Daoy (cell line): ENCODE results near the gene LDLR. TPM values are rescaled to one million over a fixed set of nuclear protein-coding genes. Genes with fewer than 3 reads are reported as not detected.

Experiments used
- DNase-seq: peaks from one replicate; pipeline ENCODE4 v3.0.0-alpha.2; 2015; ENCODE audit warnings: low read depth
- total RNA-seq: library from RNA; depleted of rRNA; stranded (reverse); fragments of >200 nt; shearing (Covaris generic); gene quantifications from 2 replicates; pipeline ENCODE4 v1.2.3, GENCODE V29; 2014; rRNA removed

The LDLR gene
- 68.3 and 72.5 TPM in 2 replicates for total RNA-seq

DNA sequence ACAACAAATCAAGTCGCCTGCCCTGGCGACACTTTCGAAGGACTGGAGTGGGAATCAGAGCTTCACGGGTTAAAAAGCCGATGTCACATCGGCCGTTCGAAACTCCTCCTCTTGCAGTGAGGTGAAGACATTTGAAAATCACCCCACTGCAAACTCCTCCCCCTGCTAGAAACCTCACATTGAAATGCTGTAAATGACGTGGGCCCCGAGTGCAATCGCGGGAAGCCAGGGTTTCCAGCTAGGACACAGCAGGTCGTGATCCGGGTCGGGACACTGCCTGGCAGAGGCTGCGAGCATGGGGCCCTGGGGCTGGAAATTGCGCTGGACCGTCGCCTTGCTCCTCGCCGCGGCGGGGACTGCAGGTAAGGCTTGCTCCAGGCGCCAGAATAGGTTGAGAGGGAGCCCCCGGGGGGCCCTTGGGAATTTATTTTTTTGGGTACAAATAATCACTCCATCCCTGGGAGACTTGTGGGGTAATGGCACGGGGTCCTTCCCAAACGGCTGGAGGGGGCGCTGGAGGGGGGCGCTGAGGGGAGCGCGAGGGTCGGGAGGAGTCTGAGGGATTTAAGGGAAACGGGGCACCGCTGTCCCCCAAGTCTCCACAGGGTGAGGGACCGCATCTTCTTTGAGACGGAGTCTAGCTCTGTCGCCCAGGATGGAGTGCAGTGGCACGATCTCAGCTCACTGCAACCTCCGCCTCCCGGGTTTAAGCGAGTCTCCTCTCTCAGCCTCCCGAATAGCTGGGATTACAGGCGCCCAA, at the start of gene LDLR:
Gene LDLR (plus strand): TSS at position 210 of the 760 bp plus-strand sequence. CDS start 86 bp downstream, at position 296.
- peak; percentile 94 for DNase-seq

DNA sequence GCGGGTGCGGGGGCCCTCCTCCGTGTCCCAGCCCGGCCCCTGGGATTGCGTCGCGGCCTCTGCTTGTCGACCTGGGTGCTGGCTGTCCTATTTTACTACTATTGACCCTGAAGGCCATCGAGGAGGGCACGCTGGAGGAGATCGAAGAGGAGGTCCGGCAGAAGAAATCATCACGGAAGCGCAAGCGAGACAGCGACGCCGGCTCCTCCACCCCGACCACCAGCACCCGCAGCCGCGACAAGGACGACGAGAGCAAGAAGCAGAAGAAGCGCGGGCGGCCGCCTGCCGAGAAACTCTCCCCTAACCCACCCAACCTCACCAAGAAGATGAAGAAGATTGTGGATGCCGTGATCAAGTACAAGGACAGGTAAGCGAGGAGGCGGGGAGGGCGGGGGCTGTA, 48.1 kb upstream of the LDLR start:
- no peak for DNase-seq

DNA sequence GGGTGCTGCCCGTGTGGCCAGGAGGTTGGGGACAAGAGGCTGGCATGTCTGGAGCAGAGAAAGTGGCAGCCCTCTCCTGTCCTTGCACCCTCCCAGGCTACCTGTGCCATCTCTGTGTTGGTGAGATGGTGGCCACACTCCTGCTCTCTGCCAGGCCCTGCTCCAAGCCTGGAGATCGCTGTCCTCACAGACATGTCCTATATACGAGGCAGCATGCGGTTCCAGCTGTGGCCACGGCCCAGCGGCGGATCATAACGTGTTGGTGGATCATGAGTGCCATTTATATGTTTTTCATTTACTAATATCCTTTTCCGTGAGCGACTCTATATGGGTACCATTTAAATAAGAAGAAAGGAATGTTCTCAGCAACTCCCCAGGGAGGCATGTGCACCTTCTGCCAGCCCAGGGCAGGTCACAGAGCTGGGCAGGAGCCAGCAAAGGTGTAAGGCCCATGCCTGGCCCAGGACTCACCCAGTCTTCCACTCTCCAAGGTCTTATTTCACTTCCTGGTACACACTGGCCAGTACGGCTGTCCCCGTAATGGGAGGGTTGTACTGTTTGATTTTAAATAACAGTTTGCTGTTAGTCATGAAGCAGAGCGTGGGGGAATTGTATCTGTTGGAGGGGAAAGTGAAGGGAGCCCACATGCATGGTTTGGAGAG, 47.2 kb upstream of the LDLR start:
- DNase-seq: no peak

DNA sequence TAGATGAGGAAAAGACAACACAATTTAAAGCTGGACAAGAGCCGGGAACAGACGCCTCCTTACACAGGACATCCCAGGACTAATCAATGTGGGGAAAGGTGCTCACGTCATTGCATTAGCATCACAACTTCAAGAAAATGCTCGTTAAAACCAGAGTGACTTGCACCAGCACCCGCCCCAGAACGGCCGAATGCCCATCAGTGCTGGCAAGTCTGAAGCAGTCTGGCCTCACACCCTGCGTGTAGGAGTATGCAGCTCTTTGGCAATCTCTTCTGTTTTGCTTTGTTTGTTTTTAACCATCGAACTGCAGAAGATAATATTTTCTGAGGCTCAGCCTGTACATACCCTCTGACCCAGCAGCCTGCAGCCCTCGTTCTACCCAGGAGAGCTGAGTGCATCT, 44.8 kb upstream of the LDLR start:
- DNase-seq: no peak

DNA sequence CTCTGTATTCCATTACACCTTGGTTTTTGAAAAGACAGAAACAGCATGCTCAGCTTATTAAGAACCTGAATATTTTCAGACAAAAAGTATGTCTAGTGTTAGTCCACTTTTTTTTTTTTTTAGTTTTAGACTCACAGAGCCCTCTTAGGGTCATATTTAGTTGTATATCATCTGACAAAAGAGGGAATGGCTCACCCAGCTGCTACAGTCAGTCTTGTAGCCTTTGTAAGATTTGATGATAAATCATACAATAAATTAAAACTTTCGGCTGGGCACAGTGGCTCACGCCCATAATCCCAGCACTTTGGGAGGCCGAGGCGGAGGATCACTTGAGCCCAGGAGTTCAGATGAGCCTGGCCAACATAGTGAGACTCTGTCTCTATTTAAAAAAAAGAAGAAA, 43.7 kb upstream of the LDLR start:
- no peak for DNase-seq

DNA sequence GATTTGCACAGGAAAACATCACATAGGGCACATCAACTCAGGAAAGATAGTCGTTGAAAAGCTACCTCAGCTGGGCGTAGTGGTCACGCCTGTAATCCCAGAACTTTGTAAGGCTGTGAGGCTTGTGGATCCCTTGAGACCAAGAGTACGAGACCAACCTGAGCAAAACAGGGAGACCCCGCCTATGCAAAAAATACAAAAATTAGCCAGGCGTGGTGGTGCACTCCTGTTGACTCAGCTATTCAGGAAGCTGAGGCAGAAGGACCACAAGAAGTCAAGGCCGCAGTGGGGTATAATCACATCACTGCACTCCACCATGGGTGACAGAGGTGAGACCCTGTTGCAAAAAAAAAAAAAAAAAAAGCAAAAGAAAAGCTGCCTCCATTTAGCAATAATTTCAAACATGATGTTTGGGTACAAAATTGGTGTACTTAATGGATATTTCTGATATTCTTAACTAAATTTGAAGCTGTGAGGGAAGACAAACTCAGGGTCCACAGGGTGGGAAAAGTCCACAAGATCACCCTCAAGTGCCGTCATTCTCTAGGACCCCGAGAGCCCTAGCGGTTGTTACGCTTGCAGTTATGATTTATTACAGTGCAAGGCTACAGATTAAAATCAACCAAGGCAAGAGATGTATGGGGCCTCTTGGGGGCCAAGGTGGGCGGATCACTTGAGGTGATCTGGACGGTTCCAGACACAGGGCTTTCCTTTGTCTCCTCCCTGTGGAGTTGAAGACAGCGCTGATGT, 42.5 kb upstream of the LDLR start:
- DNase-seq: no peak

DNA sequence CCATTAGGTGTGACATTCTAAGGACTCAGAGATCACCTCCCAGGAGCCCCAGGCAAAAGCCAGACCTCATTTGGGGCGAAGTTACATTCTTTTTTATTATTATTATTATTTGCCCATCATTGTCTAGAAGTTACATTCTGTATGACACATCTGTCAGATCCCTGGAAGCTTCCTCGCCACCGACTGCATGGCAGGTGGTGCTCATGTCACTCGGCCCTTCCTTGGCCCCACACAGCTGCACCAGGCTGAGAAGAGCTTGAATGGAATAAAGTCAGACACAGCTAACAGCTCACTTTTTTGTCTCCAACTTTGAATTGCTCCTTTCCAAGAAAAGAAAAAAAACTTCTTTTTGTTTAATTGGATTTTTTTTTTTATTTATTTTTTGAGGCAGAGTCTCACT, 41.4 kb upstream of the LDLR start:
- no peak for DNase-seq

DNA sequence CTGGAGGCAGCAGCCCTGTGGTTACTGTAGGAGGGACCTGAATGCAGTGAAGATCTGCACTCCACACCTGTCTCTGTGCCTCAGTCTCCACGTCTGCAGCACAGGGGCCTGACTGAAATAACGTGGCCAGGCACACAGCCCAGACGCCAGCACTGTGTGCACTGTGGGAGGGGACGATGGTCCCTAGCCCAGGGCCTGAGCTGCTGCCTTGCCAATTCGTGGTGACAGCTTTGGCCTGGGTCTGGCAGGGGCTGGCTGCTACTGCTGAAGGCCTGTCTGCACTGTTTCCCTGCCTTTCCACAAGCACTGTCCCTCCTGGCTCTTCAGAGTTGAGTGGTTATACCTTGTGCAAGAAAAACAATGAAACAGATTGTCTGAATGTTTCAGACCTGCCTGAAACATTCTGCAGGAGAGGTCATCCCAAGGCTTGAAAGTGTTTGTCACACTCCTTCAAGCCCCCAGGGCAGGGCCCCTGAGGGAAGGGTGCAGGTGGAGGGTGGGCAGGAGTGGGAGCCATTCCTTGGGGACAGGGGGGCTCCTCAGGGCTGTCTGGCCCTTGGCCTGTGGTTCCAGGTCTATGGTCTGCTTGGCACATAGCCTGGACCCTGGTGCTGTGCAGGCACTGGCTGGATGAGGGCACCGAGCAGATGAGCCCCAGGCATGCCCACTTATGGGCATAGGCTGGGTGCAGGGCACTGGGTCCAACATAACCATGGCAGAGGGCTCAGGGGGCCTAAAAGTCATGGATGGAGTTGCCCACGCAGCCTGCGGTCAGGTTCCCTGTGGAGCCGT, 38.7 kb upstream of the LDLR start:
- no peak for DNase-seq

DNA sequence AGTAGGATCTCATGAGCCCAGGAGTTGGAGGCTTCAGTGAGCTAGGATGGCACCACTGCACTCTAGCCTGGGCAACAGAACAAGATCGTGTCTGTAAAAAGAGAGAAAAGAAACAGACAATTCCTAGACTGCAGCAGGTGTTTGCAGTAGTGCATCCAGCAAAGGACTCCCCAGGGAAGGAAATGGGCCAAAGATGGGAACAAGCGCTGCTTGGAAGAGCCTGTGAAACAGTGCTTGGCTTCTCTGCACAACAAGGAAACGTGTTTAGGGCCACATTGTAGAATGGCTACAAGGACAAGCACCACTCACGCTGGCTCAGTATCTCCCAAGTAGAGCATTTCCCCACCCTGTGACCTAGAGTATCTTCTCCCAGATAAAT, 35.5 kb upstream of the LDLR start:
- no peak for DNase-seq

DNA sequence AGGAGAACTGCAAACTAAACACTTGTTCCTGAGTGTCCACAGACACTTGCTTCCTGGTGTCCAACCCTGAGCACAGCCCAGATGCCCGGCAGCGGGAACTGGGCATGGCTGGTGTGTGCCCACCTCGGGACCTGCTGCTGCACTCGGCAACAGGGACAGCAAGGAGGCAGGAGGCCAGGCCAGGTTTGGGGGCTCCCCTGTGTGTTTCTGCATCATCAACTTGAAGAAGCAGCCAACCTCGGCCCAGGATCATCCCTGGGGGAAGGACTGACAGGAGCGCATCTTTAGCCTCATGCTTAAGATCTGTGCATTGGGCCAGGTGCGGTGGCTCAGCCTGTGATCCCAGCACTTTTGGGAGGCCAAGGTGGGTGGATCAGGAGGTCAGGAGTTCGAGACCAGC, 35.1 kb upstream of the LDLR start:
- no peak for DNase-seq

DNA sequence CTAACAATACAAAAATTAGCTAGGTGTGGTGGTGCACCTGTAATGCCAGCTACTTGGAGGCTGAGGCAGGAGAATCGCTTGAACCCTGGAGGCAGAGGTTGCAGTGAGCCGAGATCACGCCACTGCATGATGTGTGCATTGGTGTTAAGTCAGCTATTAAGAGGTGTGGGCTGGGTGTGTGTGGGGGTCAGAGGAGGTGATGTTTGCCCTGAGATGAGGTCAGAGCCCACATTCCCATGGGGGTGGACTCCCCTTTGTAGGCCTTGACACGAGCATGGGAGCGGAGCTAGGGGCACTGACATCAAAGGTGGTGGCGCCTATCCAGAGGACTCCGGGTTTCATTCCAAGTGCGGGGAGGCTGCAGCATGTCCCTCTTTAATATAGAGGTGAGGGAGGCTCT, 34.6 kb upstream of the LDLR start:
- no peak for DNase-seq

DNA sequence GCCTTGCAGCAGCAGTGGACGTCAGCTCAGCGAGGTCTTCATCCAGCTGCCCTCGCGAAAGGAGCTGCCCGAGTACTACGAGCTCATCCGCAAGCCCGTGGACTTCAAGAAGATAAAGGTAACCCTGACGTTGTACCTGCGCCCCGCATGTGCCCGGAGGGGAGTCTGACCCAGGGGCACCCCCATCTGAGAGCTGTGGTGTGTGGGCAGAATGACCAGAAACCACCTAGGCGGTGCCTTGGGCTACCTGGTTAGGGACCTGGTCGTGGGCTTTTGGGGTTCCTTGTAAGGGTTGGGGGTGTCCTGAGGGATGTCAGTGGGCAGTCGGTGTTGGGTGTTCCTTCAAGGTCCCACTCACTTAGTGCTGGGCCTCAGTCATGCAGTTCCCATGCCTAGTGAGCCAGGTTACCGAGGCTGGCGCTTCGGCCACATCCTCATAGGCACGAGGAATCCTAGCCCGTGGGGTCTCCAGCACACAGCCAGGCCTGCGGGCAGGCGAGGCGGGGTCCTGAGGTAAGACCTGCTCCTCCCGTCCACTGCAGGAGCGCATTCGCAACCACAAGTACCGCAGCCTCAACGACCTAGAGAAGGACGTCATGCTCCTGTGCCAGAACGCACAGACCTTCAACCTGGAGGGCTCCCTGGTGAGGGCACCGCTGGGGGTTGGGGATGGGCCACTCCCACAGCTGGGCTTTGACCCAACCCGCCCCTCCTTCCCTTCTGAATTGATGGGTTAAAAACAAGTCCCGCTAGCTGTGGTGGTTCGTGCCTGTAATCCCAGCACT, 30.8 kb upstream of the LDLR start:
- no peak for DNase-seq

DNA sequence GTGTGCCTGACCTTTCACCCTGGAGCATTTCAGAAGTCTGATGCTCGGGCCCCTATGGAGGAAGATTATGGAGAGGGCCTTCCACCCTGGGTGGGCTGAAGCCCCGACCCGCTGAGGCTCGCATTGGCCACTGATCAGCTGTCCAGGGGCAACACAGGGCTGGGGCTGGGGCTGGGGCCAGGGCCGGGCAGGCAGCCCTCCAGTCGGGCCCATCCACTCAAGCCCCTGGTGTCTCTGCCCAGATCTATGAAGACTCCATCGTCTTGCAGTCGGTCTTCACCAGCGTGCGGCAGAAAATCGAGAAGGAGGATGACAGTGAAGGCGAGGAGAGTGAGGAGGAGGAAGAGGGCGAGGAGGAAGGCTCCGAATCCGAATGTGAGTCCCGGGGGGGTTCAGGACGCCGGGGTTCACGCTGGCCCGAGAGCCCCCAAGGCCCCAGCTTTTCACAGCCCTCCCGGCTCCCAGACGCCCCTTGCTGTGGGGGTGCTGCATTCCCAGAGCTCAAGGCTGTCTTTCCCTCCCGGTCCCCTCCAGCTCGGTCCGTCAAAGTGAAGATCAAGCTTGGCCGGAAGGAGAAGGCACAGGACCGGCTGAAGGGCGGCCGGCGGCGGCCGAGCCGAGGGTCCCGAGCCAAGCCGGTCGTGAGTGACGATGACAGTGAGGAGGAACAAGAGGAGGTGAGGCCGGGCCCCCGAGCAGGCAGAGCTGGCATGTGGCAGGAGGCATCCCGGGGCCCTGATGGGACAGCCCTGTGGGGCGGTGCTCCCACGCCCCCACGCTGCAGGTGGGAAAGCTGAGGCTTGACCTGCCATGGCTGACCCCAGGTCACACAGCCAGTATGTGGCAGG, 29.5 kb upstream of the LDLR start:
- no peak for DNase-seq

DNA sequence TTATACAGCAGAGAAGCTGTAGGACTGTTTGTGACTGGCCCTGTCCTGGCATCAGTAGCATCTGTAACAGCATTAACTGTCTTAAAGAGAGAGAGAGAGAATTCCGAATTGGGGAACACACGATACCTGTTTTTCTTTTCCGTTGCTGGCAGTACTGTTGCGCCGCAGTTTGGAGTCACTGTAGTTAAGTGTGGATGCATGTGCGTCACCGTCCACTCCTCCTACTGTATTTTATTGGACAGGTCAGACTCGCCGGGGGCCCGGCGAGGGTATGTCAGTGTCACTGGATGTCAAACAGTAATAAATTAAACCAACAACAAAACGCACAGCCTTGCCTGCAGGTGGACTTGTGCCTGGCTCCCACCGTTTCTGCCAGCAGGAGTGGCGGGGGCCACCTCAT, 27.3 kb upstream of the LDLR start:
- no peak for DNase-seq

DNA sequence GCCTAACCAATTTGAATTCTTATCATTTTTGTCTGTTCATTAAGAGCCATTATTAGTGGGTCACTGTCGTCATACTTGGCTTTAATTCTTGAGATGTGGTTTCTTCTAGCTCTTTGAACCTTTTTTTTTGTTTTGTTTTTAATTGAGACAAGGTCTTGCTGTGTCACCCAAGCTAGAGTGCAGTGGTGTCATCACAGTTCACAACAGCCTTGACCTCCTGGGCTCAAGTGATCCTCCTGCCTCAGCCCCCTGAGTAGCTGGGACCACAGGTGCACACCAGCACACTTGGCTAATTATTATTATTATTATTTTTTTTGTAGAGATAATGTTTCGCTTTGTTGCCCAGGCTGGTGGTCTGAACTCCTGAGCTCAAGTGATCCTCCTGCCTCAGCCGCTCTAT, 25.8 kb upstream of the LDLR start:
- no peak for DNase-seq

DNA sequence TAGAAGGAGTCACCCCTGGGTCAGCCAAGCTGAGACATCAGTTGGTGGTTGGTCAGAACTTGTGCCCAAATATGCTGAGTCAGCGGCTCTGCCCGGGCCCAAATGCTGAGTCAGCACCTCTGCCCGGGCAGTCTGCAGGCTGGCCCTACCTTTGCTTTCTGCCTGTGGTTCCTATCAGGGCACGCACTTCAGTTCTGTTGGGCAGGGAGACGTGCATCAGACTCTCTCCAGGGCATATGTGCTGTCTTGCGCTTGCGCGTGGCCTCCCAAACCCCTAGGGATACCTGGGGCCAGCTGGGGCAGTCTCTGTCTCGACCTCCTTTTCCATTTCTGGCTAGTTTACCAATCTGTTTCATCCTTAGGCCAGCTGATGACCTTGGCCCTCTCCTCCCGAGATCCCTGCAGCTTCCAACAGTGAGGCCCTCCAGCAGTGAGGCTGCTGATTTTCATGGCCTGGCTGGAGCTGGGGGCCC, 24.4 kb upstream of the LDLR start:
- no peak for DNase-seq

DNA sequence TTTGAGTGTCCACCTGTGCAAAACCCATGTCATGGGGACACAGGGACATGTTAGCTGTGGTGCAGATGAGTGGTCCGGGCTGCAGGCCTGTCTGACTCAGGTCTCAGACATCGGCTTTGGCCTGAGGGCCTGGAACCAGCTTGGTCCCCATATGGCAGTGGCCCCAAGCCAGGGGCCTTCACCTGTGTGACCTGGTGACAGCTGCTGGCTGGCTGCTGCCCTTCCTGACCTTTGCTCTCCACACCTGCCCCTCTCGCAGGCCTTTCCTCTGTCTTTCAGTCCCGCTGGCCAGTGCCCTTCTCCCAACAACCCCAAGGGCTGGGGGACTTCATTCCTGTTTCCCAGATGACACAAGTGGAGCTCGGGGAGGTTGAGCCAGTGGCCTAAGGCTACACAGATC, 22.9 kb upstream of the LDLR start:
- no peak for DNase-seq

DNA sequence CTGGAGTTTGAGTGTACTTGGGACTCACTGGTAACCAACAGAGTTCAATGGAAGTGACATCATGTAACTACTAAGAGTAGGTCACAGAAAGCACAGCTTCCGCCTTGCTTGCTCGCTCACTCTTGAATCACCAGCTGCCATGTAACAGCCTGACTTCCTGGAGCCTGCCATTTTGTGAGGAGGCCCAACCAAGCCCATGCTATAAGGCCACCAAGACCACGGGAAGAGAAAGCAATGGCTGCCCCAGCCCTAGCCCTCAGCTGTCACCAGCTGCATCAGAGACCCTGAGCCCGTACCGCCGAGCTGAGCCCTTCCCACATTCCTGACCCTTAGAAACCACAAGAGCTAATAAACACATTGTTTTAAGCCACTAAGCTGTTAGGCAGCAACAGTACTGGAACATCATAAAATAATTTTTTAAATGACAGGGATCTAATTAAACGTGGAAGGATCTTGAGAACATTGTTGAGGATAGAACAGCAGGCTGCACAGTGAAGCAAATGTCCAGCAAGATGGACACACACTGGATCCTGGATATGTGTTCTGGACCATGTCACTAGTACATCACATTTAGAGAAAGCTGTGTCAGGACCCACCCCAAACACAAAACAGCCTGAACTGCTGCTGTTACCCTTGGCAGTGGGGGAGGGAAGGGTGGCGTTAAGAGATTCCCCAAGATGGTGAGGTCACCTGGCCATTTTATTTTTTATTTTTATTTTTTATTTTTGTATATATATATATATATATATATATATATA, 21.7 kb upstream of the LDLR start:
- DNase-seq: no peak

DNA sequence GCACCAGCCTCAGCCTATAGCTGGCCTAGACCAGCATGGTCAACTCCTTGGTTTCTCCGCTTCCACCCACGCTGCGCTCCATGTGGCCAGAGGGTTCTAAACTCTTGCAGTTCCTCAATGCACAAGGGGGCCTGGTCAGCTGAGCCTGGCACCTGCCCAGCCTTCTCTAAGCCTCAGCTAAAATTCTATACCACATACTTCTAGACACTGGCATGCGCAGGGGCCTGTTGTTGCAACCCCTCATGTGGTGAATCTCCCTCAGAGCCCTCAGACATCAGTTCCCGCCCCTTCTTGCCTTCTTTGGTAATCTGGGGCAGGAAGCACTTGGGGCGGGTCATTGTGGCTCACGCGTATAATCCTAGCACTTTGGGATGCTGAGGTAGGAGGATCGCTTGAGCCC, 19.7 kb upstream of the LDLR start:
- no peak for DNase-seq
